HG03159 (cell line): ENCODE measurements around the gene RAD21L1.
"Not testable (repeated sequence)": the region's sequence is repeated elsewhere in the genome, so short reads cannot be mapped to it uniquely, and the experiment has no call there.

Experiments used
- ATAC-seq: cut with Tn5 transposase; IDR thresholded peaks from one replicate; pipeline ENCODE4 v1.9.1; 2021; ENCODE audit warnings: mild to moderate bottlenecking, moderate library complexity; ENCODE audit not compliant: unreplicated experiment

Gene RAD21L1

DNA sequence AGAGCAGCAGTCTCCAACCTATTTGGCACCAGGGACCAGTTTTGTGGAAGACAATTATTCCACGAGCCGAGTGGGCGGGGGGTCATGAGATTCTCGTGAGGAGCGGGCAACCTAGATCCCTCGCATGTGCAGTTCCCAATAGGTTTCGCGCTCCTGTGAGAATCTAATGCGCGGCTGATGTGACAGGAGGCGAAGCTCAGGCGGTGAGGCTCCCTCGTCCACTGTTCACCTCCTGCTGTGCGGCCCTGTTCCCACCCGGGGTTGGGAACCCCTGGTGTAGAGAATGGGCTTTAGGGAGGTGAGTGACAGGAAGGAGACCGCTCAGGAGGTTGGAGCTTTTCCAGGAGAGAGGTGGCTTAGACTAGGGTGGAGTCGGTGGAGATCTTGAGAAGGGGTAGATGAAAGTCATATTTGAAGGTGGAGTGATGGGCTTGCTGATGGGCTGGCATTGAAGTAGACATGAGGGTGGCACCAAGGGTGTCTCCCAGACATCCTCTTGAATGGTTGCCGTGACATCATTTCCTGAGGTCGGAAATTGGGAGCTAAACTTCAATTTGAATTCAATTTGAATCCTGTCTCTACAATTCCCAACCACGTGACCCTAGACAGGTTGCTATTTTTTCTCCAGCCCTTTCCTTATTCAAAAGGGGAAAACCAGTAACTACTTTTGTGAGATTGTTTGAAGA lies 1.5 kb upstream of the RAD21L1 start:
- no peak for ATAC-seq

DNA sequence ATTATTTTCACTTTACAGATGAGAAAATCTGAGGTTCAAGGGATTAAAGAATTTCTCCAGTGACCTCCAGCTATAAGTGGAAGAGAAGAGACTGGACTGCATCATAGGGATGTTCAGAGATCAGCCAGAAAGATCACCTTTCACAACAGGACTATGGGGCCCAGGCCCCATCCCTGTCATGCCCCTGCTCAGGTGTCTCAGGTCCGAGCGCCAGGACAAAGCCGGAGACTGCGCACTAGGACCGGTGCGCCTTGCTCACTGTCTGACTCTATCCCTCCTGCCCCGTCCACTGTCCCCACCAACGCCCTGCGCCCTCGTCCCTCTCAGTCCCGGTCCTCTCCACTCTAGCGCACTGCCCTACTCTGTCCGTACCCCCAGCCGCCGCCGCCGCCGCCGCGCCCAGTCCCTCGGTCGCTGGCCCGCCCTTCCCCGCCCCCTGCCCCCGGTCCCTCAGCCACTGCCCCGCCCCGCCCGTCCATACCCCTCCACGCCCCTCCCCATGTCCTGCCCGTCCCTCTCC lies 521 bp upstream of the RAD21L1 start:
- ATAC-seq = no peak

DNA sequence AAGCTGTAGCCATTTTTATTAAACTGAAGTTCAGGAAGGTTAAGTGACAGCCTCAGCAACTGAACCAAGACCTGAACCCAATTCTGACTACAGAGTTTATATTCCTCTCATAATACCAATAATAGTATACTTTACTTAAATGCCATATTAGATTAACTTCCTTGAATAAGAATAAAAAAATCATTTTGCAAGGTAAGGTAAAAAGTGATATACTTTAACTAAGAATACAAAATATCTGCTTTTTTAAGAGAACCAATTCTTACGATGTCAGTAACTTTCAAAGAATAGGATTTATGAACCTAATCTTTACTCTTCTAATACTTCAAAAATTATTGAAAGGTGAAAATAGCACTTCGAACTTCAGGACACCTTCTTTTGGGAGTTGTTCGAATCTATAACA lies 3.7 kb downstream of the RAD21L1 start:
- ATAC-seq = no peak

DNA sequence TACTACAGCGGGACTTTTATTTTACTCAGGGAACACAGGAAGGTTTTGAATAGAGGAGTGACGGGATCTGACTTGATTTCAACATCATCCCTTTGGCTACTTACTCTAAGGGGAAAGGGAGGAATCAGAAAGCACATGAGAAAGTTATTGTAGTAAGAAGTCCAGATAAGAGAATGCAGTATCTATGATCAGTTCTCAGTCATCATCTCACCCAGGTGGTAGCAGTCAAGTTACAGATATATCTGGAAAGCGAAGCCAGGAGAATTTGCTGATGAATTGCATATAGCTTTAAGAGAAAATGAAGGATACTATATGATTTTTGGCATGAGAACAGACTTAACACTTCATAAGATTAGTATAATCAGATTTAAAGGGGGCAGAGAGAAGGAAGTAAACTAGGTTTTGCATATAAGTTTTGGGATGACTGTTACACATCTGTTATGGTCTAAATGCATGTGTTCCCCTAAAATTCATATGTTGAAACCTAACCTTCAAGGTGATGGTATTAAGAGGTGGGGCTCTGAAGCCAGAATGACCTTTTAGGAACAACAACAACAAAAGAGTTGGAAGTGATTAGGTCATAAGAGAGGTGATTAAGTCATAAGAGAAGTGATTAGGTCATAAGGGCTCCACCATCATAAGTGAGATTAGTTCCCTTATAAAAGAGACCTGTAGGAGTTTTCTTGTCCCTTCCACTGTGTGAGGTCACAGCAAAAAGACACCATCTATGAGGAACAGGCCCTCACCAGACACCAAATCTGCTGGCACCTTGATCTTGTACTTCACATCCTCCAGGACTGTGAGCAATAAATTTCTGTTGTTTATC lies 6.7 kb downstream of the RAD21L1 start:
- ATAC-seq = peak; percentile 53

DNA sequence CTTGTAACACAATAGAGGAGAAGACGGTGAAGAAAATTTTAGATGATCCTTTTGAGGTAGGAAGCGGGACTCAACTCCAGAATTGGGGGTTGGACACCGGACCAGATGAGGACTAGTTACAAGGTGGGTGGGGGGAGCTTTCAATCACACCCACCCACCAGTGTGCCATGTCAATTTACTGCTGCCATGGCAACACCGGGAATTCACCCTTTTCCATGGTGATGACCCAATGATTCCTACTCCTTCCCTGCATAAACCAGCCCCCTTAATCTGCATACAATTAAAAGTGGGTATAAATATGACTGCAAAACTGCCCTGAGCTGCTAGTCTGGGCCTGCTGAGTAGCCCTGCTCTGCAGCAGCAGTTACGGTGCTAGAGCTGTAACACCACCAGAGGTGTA lies 14.7 kb downstream of the RAD21L1 start:
- ATAC-seq = no peak

DNA sequence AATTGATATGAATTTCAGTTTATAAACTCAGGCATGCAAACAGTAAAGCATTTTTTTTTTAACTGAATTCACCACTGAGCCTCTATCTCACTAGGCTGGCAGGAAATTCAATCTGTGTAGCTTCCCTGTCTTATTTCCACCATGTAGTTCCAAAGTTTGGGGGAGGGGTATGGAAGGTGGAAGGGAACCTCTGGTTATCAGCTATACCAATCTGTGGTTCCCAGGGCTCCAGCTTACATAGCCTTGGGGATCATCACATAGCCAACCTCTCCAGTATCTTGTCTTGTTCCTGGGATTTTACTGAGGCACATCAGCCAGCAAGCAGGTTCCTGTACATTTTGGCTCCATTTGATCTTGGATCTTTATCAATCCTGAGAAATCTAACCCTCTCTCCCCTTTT lies 15.6 kb downstream of the RAD21L1 start:
- no peak for ATAC-seq

DNA sequence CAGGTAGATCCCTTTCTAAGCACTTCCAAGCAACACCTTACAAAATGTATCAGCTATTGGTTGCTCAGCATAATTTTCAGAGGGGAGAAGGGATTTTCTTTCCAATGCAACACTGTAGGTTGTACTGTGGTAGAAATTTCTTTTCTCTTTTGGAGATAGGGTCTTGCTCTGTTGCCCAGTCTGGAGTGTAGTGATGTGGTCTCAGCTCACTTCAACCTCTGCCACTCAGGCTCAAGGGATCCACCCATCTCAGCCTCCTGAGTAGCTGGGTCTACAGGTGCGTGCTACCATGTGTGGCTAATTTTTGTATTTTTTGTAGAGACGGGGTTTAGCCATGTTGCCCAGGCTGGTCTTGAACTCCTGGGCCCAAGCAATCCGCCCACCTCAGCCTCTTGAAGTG lies 16.3 kb downstream of the RAD21L1 start:
- no peak for ATAC-seq

DNA sequence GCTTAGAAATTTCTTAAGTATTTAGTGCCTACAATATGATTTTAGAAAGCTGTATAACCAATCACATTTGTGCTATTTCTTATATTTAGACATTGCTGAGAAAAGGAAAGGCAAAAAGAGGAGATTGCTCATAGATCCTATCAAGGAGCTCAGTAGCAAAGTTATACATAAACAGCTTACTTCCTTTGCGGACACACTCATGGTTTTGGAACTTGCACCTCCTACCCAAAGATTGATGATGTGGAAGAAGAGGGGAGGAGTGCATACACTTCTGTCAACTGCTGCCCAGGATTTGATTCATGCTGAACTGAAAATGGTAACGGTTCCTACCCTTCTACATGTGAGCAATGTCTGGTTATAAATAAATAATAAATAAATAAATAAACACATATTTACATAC lies 16.7 kb downstream of the RAD21L1 start:
- ATAC-seq = no peak

DNA sequence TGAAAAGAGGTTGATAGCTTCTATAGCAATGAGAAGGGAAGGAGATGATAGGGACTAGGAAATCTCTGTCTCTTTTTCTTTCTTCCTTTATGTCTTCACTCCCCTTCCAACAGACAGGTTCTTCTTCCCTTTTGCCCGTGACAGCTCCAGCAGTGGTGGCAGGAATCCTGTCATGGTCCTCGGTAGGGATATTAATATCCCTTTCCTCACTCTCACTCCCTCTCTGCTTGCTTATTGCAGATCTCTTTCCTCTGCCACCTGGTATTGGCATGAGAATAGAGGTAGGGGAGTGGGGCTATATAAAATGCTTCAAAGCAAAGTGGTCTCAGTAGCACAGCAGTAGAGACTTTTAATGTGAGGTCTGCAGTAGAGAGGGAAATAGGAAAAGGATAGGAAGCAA lies 19.7 kb downstream of the RAD21L1 start:
- ATAC-seq = no peak

DNA sequence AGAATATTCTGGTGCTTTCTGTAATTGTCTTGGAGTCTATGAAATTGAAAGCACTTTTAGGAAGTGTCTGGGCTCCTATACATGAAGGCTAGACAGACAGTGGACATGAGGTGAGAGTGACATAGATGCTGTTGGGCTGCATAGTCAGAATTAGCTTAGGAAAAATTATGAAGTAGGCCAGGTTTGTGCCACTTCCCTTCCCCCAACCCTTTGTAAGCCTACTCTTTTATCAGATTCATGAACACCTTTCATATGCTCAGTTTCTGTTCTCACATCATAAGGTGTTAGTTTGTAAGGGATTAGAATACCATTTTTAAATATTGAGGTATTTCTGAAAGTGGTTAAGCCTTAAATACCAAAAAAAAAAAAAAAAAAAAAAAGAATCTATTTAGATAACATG lies 21.8 kb downstream of the RAD21L1 start:
- ATAC-seq = no peak

DNA sequence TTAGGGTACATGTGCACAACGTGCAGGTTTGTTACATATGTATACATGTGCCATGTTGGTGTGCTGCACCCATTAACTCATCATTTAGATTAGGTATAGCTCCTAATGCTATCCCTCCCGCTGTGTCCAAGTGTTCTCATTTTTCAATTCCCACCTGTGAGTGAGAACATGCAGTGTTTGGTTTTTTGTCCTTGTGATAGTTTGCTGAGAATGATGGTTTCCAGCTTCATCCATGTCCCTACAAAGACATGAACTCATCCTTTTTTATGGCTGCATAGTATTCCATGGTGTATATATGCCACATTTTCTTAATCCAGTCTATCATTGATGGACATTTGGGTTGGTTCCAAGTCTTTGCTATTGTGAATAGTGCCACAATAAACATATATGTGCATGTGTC lies 24.4 kb downstream of the RAD21L1 start:
- ATAC-seq = not testable (repeated sequence)

DNA sequence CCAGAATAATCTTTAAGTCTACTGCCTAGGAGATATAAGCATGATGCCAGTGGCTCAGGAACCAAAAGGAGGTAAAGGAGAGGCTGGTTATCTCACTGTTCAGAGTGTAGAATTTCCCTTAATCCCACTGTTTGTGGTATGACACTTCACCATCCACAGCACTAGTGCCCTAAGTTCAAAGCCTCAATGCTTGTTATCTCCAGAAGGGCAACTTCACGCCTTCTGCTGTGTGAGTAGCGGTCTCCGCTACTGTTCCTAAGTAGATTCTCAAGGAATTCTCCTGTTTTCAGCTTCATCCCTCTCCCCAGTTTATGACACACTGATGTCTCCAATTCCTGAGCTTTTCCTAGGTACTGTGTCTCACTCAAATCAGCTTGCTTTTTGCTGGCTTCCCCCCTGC lies 26.6 kb downstream of the RAD21L1 start:
- ATAC-seq = no peak

DNA sequence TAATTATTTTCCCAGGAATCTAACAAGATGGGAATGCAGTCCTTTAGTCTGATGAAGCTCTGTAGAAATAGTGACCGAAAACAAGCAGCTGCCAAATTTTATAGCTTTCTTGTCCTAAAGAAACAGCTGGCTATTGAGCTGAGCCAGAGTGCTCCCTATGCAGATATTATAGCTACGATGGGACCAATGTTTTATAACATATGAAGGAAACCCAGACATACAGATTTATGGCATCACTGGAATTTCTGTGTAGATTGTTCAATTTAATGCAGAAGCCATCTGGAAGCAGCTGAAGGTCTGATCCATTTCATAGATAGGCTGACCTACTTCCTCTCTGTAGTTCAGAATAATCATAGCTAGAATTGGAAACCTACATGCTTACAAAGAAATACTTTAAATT lies 28.4 kb downstream of the RAD21L1 start:
- no peak for ATAC-seq

DNA sequence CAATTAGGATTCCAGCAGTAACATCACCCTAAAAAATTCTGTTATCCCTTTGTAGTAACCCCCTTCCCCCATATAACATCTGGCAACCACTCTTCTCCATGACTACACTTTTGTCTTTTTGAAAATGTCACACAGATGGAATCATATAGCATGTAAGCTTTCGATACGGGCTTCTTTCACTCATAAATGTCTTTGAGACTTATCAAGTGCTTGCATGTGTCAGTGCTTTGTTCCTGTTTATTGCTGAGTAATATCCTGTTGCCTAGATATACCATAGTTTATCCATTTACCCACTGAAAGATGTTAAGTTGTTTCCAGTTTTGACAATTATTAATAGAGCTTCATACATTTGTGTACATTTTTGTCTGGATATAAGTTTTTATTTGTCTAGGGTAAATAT lies 29.8 kb downstream of the RAD21L1 start:
- ATAC-seq = no peak

DNA sequence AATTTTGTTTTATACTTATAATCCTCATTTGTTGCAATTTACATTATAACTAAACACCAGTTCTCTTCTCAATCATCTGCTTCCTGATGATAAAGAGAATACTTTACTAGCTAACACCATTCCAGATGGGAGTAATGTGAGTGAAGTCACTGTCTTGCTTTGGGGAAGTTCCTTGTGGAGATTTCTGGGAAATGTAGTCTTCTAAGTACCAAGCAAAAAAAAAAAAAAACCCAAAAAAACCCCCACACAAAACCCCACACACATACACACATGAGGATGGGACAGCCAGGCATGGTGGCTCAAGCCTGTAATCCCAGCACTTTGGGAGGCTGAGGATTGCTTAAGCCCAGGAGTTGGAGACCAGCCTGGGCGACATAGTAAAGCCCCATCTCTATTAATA lies 38.0 kb downstream of the RAD21L1 start:
- ATAC-seq = no peak

DNA sequence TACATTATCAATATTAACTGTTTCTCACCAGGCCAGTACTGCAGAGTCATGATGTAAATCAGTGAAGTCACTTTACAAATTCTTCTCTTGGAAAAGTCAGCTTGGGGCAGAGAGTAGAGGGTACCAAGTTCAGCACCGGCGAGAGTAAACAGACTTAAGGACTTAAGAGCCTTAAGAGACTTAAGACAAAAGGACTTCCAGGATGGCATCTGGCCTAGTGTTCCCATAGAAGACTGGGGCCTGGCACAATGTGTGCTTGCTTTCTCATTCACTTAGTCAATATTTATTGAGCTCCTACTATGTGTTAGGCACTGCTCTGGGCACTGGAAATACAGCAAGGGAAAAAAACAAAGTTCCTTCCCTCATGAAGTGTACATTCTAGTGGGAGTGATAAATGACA lies 38.9 kb downstream of the RAD21L1 start:
- no peak for ATAC-seq

DNA sequence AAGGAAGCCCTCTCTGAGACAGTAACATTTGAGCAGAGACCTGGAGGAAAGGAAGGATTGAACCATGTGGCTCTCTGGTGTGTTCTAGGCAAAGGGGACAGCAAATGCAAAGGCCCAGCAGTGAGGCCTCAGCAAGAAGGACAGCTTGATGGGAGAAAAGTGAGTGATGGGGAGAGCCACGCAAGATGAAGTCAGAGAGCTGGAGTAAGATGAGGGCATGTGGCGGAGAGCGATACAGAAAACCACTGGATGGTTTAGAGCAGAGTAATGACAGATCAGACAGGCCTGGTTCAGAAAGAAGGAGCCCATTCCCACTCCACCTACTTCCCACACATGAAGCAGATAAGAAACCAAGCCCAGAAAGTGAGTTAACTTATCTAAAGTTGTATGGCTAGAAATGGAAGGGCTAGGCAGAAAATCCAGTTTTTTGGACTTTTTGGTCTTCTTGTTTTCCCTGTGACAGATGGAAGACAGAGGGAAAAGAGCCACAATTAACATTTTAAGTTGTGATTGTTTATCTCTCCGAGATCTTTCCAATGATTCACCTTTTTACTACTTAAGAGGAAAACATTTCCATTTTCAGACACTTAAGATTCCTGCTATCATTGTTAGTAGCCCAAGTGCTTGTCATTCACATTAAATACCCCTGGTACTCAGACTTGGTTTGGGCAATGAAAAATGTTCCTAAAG lies 39.5 kb downstream of the RAD21L1 start:
- no peak for ATAC-seq

DNA sequence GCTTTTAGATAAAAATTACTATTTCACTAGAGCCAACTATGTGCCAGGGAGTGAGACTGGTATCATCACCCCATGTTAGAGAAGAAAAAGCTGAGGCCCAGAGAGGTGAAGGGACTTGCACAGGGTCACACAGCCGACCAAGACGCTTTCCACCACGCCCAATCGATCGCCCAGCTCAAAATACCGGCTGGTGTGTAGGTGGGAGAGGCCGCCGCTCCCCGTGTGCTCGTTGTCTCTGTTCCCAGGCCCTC lies 40.0 kb downstream of the RAD21L1 start:
- ATAC-seq = no peak

DNA sequence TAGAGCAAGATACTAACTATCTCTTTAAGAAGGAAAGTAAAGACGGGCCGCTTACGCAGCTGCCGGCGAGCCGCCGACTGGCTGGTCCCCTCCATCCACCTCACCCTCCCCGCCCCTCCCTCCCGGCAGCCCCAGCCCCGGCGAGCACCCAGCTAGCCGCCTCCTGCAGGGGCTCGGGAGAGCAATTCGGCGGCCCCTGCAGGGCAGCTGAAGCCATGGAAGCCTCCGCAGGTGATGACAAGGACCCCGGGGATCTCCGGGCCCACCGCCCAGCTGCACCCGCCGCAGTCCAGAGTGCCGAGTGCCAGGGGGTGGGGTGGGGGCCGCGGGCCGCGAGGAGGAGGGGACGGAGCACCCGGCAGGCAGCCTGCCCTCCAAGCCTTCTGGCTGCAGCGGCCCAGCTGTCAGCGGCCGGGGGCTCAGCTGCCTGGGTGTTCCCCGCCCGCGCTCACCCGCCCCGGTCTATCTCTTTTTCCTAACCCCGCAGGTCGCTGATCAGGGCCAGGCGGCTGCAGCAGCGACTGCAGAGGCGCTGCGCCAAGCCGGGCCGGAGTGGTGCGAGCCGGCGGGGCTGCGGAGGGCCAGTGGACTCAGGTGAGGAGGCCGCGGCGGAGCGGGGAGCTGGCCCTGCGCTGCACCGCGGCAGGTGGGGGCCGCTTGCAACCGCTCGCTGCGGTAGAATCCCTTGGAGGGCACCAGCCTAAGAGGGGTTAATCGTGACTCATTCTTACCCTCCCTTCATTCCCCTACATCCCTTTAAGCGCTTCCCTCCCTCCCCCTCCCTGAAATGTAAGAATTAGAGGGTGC lies 40.5 kb downstream of the RAD21L1 start, which contains the start of gene SNPH:
TSS of gene SNPH (plus strand) at position 128 of the 807 bp plus-strand sequence. CDS start 29,946 bp downstream, outside the sequence.
- ATAC-seq = peak; percentile 67

DNA sequence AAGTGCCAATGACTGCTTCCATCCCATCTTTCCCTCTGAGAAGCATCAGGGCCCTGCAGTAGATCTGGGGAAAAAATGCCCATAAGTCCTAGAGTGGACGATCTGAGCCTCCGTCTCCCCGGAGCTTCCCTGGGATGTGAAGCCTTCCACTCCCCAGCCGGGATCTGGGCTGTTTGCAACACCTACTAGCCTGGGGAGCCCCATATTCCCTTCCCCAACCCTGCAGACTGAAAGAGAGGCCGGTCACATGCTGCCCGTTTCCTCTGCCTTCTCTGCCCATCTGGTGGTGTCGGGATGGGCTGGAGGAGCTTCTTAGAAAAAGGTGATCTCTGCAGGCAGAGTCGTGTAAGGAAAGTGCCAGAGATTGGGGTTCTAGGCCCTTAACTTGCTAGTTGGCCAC lies 41.3 kb downstream of the RAD21L1 start:
- ATAC-seq = no peak

DNA sequence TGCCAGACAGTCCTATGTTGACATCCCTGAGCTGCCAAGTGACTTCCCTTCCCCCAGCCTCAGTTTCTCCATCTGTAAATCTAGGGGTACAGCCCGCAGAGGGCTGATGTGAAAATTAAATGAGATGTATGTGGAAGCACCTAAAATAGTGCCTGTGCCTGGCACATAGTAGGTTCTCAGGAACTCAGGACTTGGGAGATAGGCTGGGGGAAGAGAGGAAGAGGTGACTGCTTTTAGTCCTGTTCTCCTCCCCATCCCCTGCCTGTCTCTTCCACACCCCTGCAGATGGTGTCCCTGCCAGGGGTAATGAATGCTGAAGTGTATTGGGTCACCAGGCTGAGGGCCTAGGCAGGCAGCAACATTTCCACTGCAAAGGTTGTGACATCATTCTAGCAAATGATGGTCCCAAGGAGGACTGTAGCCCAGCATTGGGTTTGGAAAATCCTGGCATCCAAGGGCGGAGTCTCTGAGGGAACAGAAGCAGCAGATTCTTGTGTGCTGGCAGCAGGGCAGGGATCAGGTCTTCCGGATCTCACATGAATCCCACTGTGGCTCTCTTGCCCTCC lies 42.0 kb downstream of the RAD21L1 start:
- no peak for ATAC-seq
